NT2/D1 (cell line): Measurements from ENCODE around the gene HAGHL.

Experiments used
- DNase-seq: peaks from one replicate; pipeline ENCODE4 v3.0.0-alpha.2; 2011; ENCODE audit warnings: low read depth, low spot score
- H3K27me3 ChIP-seq: 2 replicates; pipeline ENCODE4 v1.6.0; 2011; ENCODE audit warnings: mild to moderate bottlenecking; ENCODE audit not compliant: insufficient read length, insufficient read depth
- H3K36me3 ChIP-seq: 2 replicates; pipeline ENCODE4 v1.6.1; 2011; ENCODE audit warnings: mild to moderate bottlenecking, low read length, mixed read lengths; ENCODE audit not compliant: insufficient read depth, insufficient read length
- H3K4me1 ChIP-seq: 2 replicates; pipeline ENCODE4 v1.5.1; 2011; ENCODE audit not compliant: insufficient read depth, insufficient read length
- H3K4me3 ChIP-seq: 2 replicates; pipeline ENCODE4 v1.5.1; 2011; ENCODE audit warnings: low read depth; ENCODE audit not compliant: insufficient read length
- H3K9ac ChIP-seq: 2 replicates; pipeline ENCODE4 v1.6.0; 2011; ENCODE audit warnings: low read depth; ENCODE audit not compliant: insufficient read length
- H3K9me3 ChIP-seq: 2 replicates; pipeline ENCODE4 v1.5.1; 2011; ENCODE audit warnings: mild to moderate bottlenecking, low read length; ENCODE audit not compliant: insufficient read depth
- SUZ12 ChIP-seq: IDR thresholded peaks from 2 replicates; pipeline ENCODE4 v1.6.1; 2011; ENCODE audit not compliant: insufficient read length, insufficient read depth; ENCODE audit errors: extremely low read depth
- YY1 ChIP-seq: IDR thresholded peaks from 2 replicates; pipeline ENCODE4 v1.6.1; 2011; ENCODE audit not compliant: insufficient read length, insufficient read depth
- ZNF274 ChIP-seq: IDR thresholded peaks from 2 replicates; pipeline ENCODE4 v1.6.1; 2011; ENCODE audit warnings: mild to moderate bottlenecking, low read depth, low read length

HAGHL gene

GRCh38 chr16:692356-693108 lies 34.4 kb upstream of the HAGHL start:
- H3K36me3 ChIP-seq: peaks cover 20% of the 10 kb centered on the region
- no peak for TF ChIP-seq YY1
- TF ChIP-seq ZNF274: no peak
- no peak for TF ChIP-seq SUZ12

GRCh38 chr16:693364-693763 lies 33.5 kb upstream of the HAGHL start:
- TF ChIP-seq ZNF274 (no peak), YY1 (no peak), SUZ12 (no peak)
- H3K9ac ChIP-seq: no peak overlapping the region
- H3K27me3 ChIP-seq: peaks cover 64% of the 10 kb centered on the region
- DNase-seq: no peak
- peaks cover 17% of the 10 kb centered on the region for H3K4me1 ChIP-seq
- no peaks in the 10 kb centered on the region for H3K9me3 ChIP-seq
- no peak overlapping the region for H3K4me3 ChIP-seq
- H3K36me3 ChIP-seq: peaks cover 11% of the 10 kb centered on the region

More at GRCh38 chr16:692356-693108, 34.4 kb upstream of the HAGHL start:
- Histone ChIP-seq H3K27me3 (peaks cover 58% of the 10 kb centered on the region), H3K4me1 (peaks cover 17% of the 10 kb centered on the region), H3K9ac (no peak overlapping the region), H3K4me3 (no peak overlapping the region), H3K9me3 (no peaks in the 10 kb centered on the region)
- no peak for DNase-seq

- no peaks in the 10 kb centered on the region for H3K9me3 ChIP-seq
- DNase-seq: no peak
- H3K4me3 ChIP-seq: no peak overlapping the region
- H3K4me1 ChIP-seq: peaks cover 17% of the 10 kb centered on the region
- no peak for TF ChIP-seq ZNF274
- TF ChIP-seq YY1: no peak
- H3K27me3 ChIP-seq: peaks cover 67% of the 10 kb centered on the region
- peaks cover 7% of the 10 kb centered on the region for H3K36me3 ChIP-seq
- no peak overlapping the region for H3K9ac ChIP-seq
These were observed 33.1 kb upstream of the HAGHL start for GRCh38 chr16:693766-694165.

GRCh38 chr16:694187-694862 lies 32.6 kb upstream of the HAGHL start:
- H3K9ac ChIP-seq: peak overlapping the region; percentile 70
- H3K4me3 ChIP-seq: peak overlapping the region; percentile 11
- no peak for DNase-seq
- H3K27me3 ChIP-seq: peaks cover 72% of the 10 kb centered on the region
- peaks cover 2% of the 10 kb centered on the region for H3K36me3 ChIP-seq
- peaks cover 12% of the 10 kb centered on the region for H3K4me1 ChIP-seq
- H3K9me3 ChIP-seq: no peaks in the 10 kb centered on the region
- TF ChIP-seq YY1: no peak
- TF ChIP-seq SUZ12: no peak
- no peak for TF ChIP-seq ZNF274

- Histone ChIP-seq H3K9me3 (no peaks in the 10 kb centered on the region), H3K4me3 (peak overlapping the region; percentile 33), H3K9ac (peak overlapping the region; percentile 70), H3K4me1 (peaks cover 7% of the 10 kb centered on the region), H3K27me3 (peaks cover 78% of the 10 kb centered on the region), H3K36me3 (no peaks in the 10 kb centered on the region)
- TF ChIP-seq YY1 (no peak), ZNF274 (no peak), SUZ12 (no peak)
- DNase-seq: no peak
These were observed 32.0 kb upstream of the HAGHL start for GRCh38 chr16:694863-695354.

DNA sequence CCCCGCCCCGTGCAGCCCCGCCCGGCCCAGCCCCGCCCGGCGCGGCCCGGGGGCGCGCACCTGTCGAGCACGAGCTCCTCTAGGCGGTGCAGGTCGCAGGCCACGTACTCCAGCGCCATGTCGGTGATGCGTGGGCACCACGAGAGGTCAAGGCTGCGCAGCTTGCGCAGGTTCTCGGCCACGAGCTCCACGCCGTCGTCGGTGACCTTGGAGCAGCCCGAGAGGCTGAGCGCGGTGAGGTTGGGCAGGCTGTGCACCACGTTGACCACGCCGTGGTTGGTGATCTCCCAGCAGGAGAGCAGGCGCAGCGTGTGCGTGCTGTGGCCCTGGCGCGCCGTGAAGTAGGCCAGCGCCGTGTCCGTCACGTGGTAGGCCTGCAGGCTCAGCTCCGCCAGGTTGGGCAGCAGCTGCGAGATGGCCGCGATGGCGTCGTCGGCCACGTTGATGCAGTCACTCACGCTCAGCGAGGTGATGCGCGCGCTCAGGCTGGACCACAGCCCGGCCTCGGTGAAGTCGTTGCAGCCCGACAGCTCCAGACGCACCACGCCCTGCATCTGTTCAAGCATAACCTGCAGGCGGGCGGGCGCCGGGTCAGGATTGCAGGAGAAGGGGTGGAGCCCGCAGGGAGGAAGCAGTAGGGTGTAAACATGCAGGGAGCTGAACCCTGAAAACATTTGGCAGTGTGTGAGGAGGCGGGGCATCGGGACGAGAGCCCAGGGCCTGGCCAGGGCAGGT lies 31.4 kb upstream of the HAGHL start:
- H3K9ac ChIP-seq: peak overlapping the region; percentile 79
- no peaks in the 10 kb centered on the region for H3K36me3 ChIP-seq
- no peak for DNase-seq
- peaks cover 84% of the 10 kb centered on the region for H3K27me3 ChIP-seq
- no peaks in the 10 kb centered on the region for H3K9me3 ChIP-seq
- TF ChIP-seq ZNF274 (no peak), YY1 (no peak), SUZ12 (no peak)
- H3K4me1 ChIP-seq: peaks cover 7% of the 10 kb centered on the region
- H3K4me3 ChIP-seq: peak overlapping the region; percentile 40
